CD4-positive, alpha-beta memory T cell (primary cell): ENCODE results near the gene TGFB2. TPM values are rescaled to one million over a fixed set of nuclear protein-coding genes. Genes with fewer than 3 reads are reported as not detected.

ENCODE experiments used
- CTCF ChIA-PET: fragments of 350-600 bp; sonication (Branson Sonifier 250); formaldehyde crosslinking; loops from one replicate; lab custom pipeline; 2021; ENCODE audit warnings: inconsistent platforms; ENCODE audit not compliant: partially characterized antibody; lab: Charles Lee
- POLR2A ChIA-PET: fragments of 350-600 bp; sonication (Branson Sonifier 250); formaldehyde crosslinking; loops from one replicate; lab custom pipeline; 2021; ENCODE audit not compliant: partially characterized antibody; lab: Charles Lee
- DNase-seq, 5 donors: peaks; one replicate each; pipeline versions ENCODE4 v3.0.0 to v3.0.0-alpha.2; 2020 to 2022; ENCODE audit warnings: mixed read lengths in 1 of 5
- H3K27ac ChIP-seq: one replicate; pipeline ENCODE4 v1.7.0; 2013; ENCODE audit warnings: low read depth, low read length
- H3K27me3 ChIP-seq: 2 replicates; pipeline ENCODE4 v1.7.0; 2013; ENCODE audit warnings: mild to moderate bottlenecking, low read length, moderate library complexity; ENCODE audit not compliant: insufficient read depth
- H3K36me3 ChIP-seq: 2 replicates; pipeline ENCODE4 v1.7.0; 2013; ENCODE audit warnings: mild to moderate bottlenecking, low read length, moderate library complexity; ENCODE audit not compliant: insufficient read depth
- H3K4me1 ChIP-seq: 2 replicates; pipeline ENCODE4 v1.7.0; 2013; ENCODE audit warnings: mild to moderate bottlenecking, low read length, moderate library complexity; ENCODE audit not compliant: insufficient read depth
- H3K4me3 ChIP-seq, 2 donors: one replicate each; pipeline ENCODE4 v1.7.0; 2013; ENCODE audit warnings: low read length in 2 of 2, mild to moderate bottlenecking in 1 of 2
- H3K9me3 ChIP-seq, 2 donors: one replicate each; pipeline ENCODE4 v1.7.0; 2013; ENCODE audit warnings: low read length in 2 of 2, control low read depth in 1 of 2; ENCODE audit not compliant: control insufficient read depth in 1 of 2
- H3K27ac Mint-ChIP-seq, 7 donors: one replicate each; pipeline ENCODE4 v1.8.0; 2020 to 2021; ENCODE audit warnings: mixed read lengths in 7 of 7, mild to moderate bottlenecking in 6 of 7, inconsistent platforms in 3 of 7, moderate library complexity in 3 of 7
- H3K27me3 Mint-ChIP-seq, 2 donors: one replicate each; pipeline ENCODE4 v1.8.0; 2020 to 2021; ENCODE audit warnings: mixed read lengths in 2 of 2
- H3K36me3 Mint-ChIP-seq, 2 donors: one replicate each; pipeline ENCODE4 v1.8.0; 2020 to 2021; ENCODE audit warnings: mixed read lengths in 2 of 2, inconsistent platforms in 1 of 2, mild to moderate bottlenecking in 1 of 2
- H3K4me1 Mint-ChIP-seq, 4 donors: one replicate each; pipeline ENCODE4 v1.8.0; 2020 to 2021; ENCODE audit warnings: mixed read lengths in 4 of 4, mild to moderate bottlenecking in 1 of 4
- H3K4me3 Mint-ChIP-seq, 8 donors: one replicate each; pipeline ENCODE4 v1.8.0; 2020 to 2021; ENCODE audit warnings: mixed read lengths in 8 of 8, mild to moderate bottlenecking in 7 of 8, moderate library complexity in 6 of 8, inconsistent platforms in 3 of 8
- H3K9me3 Mint-ChIP-seq, 8 donors: one replicate each; pipeline ENCODE4 v1.8.0; 2020 to 2021; ENCODE audit warnings: mixed read lengths in 8 of 8, mild to moderate bottlenecking in 5 of 8, inconsistent platforms in 3 of 8, moderate library complexity in 1 of 8
- intact Hi-C: fragments of 100-400 bp; cut with micrococcal nuclease; formaldehyde crosslinking; loops from one replicate; pipeline ENCODE4 v1.15.1; 2023
- polyA plus RNA-seq, 2 donors: library from polyadenylated mRNA; unstranded; fragments of 300-500 nt; fragmentation: Illumina TruSeq; gene quantifications; one replicate each; pipeline ENCODE4 v1.2.3, GENCODE V29; 2021
- total RNA-seq, 2 experiments: library from RNA; stranded (reverse); gene quantifications; one replicate each; pipeline ENCODE4 v1.2.3, GENCODE V29; 2021

Gene TGFB2
- total and polyA plus RNA-seq, 4 experiments from 2014 or later, result not detected

DNA sequence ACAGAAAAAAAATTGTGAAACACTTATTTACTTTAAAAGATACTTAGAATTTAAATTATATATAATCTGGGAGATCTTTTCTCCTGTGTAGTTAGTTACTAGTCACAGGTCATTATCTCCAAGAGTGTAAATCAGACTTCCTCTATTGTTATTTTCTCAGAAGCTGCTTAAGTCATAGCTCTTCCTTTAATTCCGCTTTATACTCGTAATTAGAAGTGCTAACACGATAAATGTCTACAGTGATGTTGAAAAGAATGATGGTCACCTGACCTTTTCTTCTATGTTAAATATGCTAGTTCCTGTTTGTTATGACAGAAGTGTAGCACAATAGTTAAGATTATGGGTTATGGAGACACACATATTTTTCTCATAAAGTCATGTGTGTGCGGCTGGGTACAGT is 123.6 kb downstream of the TGFB2 start:
- intact Hi-C loops, result no loop called here
- peaks cover 0 to 7% (median 4%) of the 10 kb centered on the region in 4 donors for H3K4me1 Mint-ChIP-seq
- Histone ChIP-seq H3K4me3 (no peak overlapping the region), H3K27me3 (no peaks in the 10 kb centered on the region), H3K4me1 (no peaks in the 10 kb centered on the region), H3K27ac (no peak overlapping the region), H3K36me3 (no peaks in the 10 kb centered on the region), H3K9me3 (no peaks in the 10 kb centered on the region)
- ChIA-PET POLR2A (no interaction called here), CTCF (no interaction called here)
- H3K27me3 Mint-ChIP-seq, result peaks cover 2 to 4% of the 10 kb centered on the region in 2 donors
- H3K36me3 Mint-ChIP-seq, result no peaks in the 10 kb centered on the region
- H3K27ac Mint-ChIP-seq, result no peak overlapping the region
- DNase-seq, result no peak
- no peak overlapping the region for H3K4me3 Mint-ChIP-seq
- H3K9me3 Mint-ChIP-seq, result no peaks in the 10 kb centered on the region

DNA sequence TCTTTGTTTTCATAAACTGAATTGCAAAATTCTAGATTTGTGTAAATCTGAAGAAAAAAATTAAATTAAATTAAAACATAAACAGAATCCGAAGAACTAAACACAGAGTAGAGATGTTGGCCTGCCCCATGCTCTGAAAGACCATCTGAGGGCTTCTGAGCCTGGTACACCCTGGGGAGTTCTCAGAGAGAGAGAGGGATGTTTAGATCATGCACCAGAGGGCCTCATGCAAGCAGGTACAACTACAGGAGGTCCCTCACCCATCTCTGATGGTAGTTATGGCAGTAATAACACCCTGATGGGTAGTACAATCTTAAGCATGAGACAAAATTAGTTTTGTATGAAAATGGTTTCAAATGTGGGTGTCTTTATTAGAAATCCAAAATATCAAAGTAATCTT is 127.7 kb downstream of the TGFB2 start:
- peaks cover 4 to 16% (median 13%) of the 10 kb centered on the region in 4 donors for H3K4me1 Mint-ChIP-seq
- no peaks in the 10 kb centered on the region for H3K9me3 ChIP-seq
- H3K27ac Mint-ChIP-seq, result peak overlapping the region in 2 of 7 donors; percentile 18 to 28
- peaks cover 0 to 1% (median 0%) of the 10 kb centered on the region in 8 donors for H3K9me3 Mint-ChIP-seq
- intact Hi-C loops, result no loop called here
- no peak overlapping the region for H3K4me3 ChIP-seq
- H3K36me3 Mint-ChIP-seq, result no peaks in the 10 kb centered on the region
- H3K4me3 Mint-ChIP-seq, result peak overlapping the region in 1 of 8 donors; percentile 46
- POLR2A ChIA-PET, result no interaction called here
- H3K27me3 ChIP-seq, result no peaks in the 10 kb centered on the region
- CTCF ChIA-PET, result interaction anchor here (0.7 kb wide), 1 partner anchor 18 kb away, joined by 3 read pairs; no protein-coding TSS in a partner anchor
- no peaks in the 10 kb centered on the region for H3K4me1 ChIP-seq
- H3K27me3 Mint-ChIP-seq, result peaks cover 2 to 3% of the 10 kb centered on the region in 2 donors
- H3K27ac ChIP-seq, result no peak overlapping the region
- DNase-seq, result no peak
- H3K36me3 ChIP-seq, result no peaks in the 10 kb centered on the region

DNA sequence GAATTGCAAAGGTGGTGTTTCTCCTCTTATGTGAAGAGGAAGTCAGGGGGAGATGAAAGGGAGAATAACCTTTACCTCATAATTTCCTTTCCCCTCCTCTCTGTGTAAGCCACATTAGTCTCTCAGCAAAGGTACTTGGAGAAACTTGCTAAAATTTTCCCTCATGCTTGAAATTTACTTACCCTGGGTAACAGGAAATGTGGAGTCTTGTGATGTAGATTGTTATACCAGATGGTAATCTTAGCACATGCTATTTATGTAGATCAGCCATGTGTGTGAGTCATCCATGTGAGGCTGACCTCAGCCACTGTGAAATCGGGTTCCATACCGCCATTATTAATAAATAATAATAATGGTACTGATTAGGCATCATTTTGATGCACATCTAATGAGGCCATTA is 128.4 kb downstream of the TGFB2 start:
- H3K36me3 Mint-ChIP-seq, result no peaks in the 10 kb centered on the region
- H3K27ac Mint-ChIP-seq, result no peak overlapping the region
- ChIA-PET POLR2A (no interaction called here), CTCF (no interaction called here)
- Histone ChIP-seq H3K9me3 (no peaks in the 10 kb centered on the region), H3K27me3 (no peaks in the 10 kb centered on the region), H3K4me3 (no peak overlapping the region), H3K4me1 (no peaks in the 10 kb centered on the region), H3K36me3 (no peaks in the 10 kb centered on the region), H3K27ac (no peak overlapping the region)
- H3K9me3 Mint-ChIP-seq, result peaks cover 0 to 1% (median 0%) of the 10 kb centered on the region in 8 donors
- peaks cover 4 to 16% (median 13%) of the 10 kb centered on the region in 4 donors for H3K4me1 Mint-ChIP-seq
- H3K27me3 Mint-ChIP-seq, result peaks cover 2% of the 10 kb centered on the region in 2 donors
- intact Hi-C loops, result no loop called here
- DNase-seq, result no peak
- peak overlapping the region in 1 of 8 donors; percentile 6 for H3K4me3 Mint-ChIP-seq

DNA sequence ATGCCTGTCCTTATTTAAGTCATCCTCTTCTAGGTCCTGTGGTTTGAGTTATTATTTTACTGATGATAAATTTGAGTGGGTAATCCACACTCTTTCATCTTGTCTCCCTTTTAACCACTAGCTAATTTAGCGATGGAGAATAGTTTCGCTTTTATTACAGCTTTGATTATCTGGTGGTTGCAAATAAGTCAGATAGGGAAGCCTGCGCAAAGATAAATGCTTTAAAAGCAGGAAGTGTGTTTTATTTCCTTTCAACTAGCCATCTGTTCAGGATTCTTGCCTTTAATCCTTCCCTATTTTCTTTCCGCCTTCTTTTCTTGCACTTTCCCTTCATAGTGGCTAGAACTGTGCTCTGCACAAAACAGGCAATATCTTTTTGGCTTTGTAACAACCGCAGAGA is 129.0 kb downstream of the TGFB2 start:
- Histone ChIP-seq H3K4me1 (no peaks in the 10 kb centered on the region), H3K9me3 (no peaks in the 10 kb centered on the region), H3K27me3 (no peaks in the 10 kb centered on the region), H3K36me3 (no peaks in the 10 kb centered on the region), H3K27ac (no peak overlapping the region), H3K4me3 (no peak overlapping the region)
- ChIA-PET CTCF (no interaction called here), POLR2A (no interaction called here)
- Mint-ChIP-seq H3K9me3 (peaks cover 0 to 1% (median 0%) of the 10 kb centered on the region in 8 donors), H3K4me1 (peaks cover 4 to 16% (median 13%) of the 10 kb centered on the region in 4 donors), H3K36me3 (no peaks in the 10 kb centered on the region), H3K27ac (peak overlapping the region in 1 of 7 donors; percentile 27), H3K27me3 (peaks cover 2% of the 10 kb centered on the region in 2 donors), H3K4me3 (peak overlapping the region in 7 of 8 donors; percentile 12 to 82 (median 38))
- DNase-seq, result no peak
- intact Hi-C loops, result no loop called here

DNA sequence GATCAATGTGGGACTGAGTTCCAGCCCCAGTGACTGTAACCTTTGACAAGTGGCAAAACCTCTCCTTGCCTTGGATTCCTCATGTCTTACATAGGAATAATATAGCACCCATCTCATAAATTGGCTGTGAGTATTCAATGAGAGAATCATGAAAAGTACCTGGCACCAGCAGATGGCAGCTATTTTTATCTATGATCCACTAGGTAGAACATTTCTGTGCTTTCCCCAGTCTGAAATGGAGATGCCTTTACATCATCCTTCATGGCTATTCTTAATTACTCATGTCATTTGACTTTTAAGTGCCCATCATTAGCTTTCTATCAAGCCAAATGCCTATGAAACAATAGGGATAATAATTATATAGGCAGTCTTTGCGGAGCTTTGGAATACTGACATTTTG is 130.1 kb downstream of the TGFB2 start:
- no peak for DNase-seq
- Histone ChIP-seq H3K9me3 (no peaks in the 10 kb centered on the region), H3K4me1 (no peaks in the 10 kb centered on the region), H3K27ac (no peak overlapping the region), H3K36me3 (no peaks in the 10 kb centered on the region), H3K27me3 (no peaks in the 10 kb centered on the region), H3K4me3 (no peak overlapping the region)
- ChIA-PET CTCF (no interaction called here), POLR2A (no interaction called here)
- Mint-ChIP-seq H3K27ac (no peak overlapping the region), H3K36me3 (no peaks in the 10 kb centered on the region), H3K9me3 (peaks cover 0 to 1% (median 0%) of the 10 kb centered on the region in 8 donors), H3K27me3 (peaks cover 2% of the 10 kb centered on the region in 2 donors), H3K4me1 (peaks cover 4 to 16% (median 13%) of the 10 kb centered on the region in 4 donors), H3K4me3 (no peak overlapping the region)
- intact Hi-C loops, result no loop called here

DNA sequence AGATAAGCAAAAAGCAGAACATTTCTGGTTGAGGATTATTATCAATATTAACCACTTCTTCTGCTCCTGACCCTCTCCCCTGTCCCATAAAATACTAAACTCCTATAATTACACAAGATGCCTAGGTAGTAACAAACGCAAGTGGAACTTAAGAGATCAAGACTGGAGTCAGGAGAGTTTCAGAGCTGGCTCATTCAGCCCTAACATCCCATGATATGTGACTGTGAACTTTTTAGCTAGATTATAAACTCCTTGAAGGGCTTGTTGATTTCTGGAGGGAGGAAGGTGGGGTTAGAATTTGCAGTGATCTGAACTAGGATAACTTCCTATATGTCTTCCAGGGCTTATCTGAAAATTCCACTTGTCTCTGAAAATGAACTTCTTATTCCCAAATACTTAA is 130.6 kb downstream of the TGFB2 start:
- no peak overlapping the region for H3K27ac ChIP-seq
- no peak overlapping the region for H3K4me3 ChIP-seq
- no peaks in the 10 kb centered on the region for H3K36me3 ChIP-seq
- Mint-ChIP-seq H3K4me1 (peaks cover 4 to 16% (median 13%) of the 10 kb centered on the region in 4 donors), H3K4me3 (no peak overlapping the region), H3K27ac (no peak overlapping the region), H3K9me3 (peaks cover 0 to 1% (median 0%) of the 10 kb centered on the region in 8 donors), H3K27me3 (peaks cover 2% of the 10 kb centered on the region in 2 donors), H3K36me3 (no peaks in the 10 kb centered on the region)
- intact Hi-C loops, result no loop called here
- H3K9me3 ChIP-seq, result no peaks in the 10 kb centered on the region
- H3K27me3 ChIP-seq, result no peaks in the 10 kb centered on the region
- POLR2A ChIA-PET, result no interaction called here
- CTCF ChIA-PET, result no interaction called here
- H3K4me1 ChIP-seq, result no peaks in the 10 kb centered on the region
- no peak for DNase-seq

DNA sequence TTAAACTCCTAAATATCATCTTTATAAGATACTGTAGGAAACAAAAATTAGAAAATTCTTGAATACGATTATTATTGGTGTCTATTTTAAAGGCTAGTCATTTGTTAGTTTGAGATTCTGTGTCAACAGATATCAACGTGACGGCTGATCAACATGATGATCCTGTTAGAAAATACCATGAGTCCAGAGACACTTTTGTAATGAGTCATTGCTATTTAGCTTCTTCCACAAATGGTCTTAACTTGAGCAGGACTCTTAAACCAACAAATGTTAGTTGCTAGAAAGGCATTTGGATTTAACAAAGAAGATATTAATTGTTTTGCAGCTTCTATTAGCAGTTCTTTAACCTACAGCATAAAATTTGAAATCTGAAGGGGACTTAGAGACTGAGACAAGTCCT is 131.2 kb downstream of the TGFB2 start:
- Mint-ChIP-seq H3K4me1 (peaks cover 4 to 16% (median 13%) of the 10 kb centered on the region in 4 donors), H3K27ac (no peak overlapping the region), H3K27me3 (peaks cover 2% of the 10 kb centered on the region in 2 donors), H3K4me3 (no peak overlapping the region), H3K9me3 (peaks cover 0 to 1% (median 0%) of the 10 kb centered on the region in 8 donors), H3K36me3 (no peaks in the 10 kb centered on the region)
- ChIA-PET POLR2A (no interaction called here), CTCF (no interaction called here)
- no peaks in the 10 kb centered on the region for H3K36me3 ChIP-seq
- no peak overlapping the region for H3K4me3 ChIP-seq
- no peaks in the 10 kb centered on the region for H3K4me1 ChIP-seq
- DNase-seq, result no peak
- intact Hi-C loops, result no loop called here
- no peaks in the 10 kb centered on the region for H3K9me3 ChIP-seq
- H3K27ac ChIP-seq, result no peak overlapping the region
- H3K27me3 ChIP-seq, result no peaks in the 10 kb centered on the region
